NOMO-1 treated with dmso at 0.1 percent for 144 hours (cell line): ENCODE results near the gene MAPKAP1.

ENCODE experiments used
- DNase-seq: peaks from one replicate; lab custom pipeline; 2025; ENCODE audit not compliant: unreplicated experiment; lab: John Stamatoyannopoulos, UW

The MAPKAP1 gene

GRCh38 chr9:125540497-125540896 lies 166.5 kb downstream of the MAPKAP1 start:
- DNase-seq: no peak

- DNase-seq: no peak
These were observed 168.9 kb downstream of the MAPKAP1 start for GRCh38 chr9:125538092-125538473.

GRCh38 chr9:125537442-125538091 lies 169.4 kb downstream of the MAPKAP1 start:
- DNase-seq: no peak

- DNase-seq: no peak
These were observed 170.2 kb downstream of the MAPKAP1 start for GRCh38 chr9:125536776-125537175.

DNA sequence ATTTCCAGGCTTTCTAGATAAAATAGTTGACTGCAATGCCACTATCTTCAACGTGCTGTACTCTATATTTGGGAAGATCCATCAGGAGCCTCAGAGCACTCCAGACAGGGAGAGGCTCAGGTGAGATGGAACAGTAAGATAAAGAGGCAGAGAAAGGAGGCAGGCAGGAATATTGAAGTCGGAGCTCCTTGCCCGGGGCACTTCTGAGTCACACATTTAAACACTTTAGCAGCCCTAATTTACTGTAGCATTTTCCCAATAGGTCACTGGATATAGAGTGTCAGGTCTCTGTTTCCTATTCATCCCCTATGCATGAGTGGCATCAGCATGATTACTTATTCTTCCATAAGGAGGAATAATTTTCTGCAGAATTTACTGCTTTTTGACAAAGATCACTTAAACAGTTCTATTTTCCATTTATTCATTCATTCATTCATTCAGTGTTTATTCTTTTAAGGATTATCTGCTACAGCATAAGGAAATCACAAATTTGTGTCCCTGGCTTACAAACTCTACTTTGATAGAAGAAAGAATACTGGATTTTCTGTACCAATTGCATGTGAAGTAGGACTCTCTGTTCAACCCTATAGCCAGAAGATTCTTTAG lies 170.7 kb downstream of the MAPKAP1 start:
- no peak for DNase-seq

DNA sequence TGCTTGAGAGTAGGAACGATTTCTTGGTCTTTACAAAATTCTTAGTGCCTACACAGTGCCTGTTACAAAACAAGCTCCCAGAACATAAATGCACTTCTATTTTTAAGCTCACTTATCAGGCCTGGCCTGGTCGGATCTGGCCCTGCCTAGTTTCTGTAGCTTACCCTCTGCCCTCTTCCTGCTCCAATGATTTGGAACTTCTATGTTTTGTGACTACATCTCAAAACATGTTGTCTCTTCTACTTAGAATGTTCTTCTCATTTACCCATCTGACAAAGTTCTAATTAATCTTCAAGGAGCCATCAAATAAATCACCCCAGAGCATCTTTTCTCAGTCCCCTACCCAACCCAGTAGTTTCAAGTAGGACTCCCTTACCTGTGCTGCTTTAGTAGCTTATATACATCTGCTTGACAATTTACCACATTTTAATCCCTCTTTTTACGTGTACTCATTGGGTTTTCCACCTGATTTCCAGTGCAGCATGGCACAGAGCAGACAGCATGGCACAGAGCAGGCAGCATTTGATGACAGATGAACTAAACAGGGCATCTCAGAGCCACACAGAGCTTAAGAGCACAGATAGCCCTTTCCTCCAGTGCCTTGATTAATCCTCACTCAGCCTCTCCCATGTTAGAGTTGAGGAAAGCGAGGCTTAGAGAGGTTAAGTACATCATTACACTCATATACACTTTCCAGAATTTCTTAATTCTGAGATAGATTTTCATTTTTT lies 171.9 kb downstream of the MAPKAP1 start:
- no peak for DNase-seq

DNA sequence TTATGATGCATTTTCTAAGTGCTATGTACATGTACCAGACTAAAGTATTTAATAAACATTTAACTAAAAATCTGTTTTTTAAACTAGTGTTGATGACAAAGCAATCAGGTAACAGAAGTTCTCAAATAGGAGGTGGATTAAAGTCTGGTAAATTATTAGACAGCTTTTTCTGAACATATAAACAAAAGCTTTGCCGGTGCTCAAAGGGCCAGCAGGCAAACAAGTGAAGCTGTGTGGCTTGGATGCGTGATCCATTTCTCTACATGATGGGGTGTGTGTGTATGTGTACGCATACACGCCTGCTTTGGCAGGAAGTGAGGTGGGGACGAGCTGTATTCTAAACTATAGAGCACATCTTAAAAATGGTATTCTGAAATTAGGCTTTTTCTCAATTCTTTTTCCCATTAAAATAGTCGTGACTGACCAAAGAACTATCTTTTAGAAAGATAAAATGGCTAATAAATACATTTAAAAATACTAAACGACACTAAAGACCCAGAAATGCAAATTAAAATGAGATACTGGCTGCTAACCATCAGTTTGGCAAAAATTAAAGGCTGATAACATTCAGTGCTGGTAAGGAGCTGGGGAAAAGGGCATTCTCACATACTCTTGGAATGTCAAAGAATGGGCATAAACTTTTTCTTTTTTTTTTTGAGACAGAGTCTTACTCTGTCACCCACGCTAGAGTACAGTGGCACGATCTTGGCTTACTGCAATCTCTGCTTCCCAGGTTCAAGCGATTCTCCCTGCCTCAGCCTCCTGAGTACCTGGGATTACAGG lies 174.0 kb downstream of the MAPKAP1 start:
- no peak for DNase-seq

DNA sequence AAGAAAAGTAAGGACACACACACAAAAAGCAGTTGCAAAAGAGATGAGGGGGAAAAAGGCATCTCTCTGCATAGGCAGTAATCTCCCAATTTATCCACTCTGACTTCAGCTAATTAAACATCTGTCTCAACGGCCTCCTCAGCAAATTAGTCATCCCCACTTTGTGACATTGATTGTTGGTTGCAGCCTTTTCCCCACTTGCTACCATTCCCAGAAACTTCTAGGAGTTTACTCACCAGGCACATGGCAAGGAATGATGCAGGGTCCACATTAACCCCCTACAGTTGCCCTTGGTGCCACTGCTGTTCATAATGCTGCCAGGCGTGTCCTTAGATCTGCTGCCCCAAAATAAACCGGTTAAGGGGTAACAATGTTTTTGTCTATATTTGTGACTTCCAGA lies 174.6 kb downstream of the MAPKAP1 start:
- no peak for DNase-seq

- DNase-seq: peak; percentile 41
These were observed 177.2 kb downstream of the MAPKAP1 start for GRCh38 chr9:125529589-125530515.

DNA sequence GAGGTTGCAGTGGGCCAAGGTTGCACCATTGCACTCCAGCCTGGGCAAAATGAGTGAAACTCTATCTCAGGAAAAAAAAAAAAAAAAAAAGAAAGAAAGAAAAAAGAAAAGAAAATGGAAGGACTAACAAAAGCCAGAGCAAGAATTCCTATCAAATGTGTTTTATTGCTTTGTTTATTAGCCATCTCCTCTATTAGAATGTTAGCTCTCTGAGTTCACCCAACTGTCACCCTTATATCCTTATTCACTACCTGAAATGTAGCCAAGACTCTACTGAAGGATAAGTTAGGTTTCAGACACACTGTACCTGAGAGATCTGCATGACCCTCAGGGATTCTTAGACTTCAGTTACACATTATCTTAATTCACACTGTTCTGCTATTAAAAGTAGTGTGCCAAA lies 177.9 kb downstream of the MAPKAP1 start:
- no peak for DNase-seq

DNA sequence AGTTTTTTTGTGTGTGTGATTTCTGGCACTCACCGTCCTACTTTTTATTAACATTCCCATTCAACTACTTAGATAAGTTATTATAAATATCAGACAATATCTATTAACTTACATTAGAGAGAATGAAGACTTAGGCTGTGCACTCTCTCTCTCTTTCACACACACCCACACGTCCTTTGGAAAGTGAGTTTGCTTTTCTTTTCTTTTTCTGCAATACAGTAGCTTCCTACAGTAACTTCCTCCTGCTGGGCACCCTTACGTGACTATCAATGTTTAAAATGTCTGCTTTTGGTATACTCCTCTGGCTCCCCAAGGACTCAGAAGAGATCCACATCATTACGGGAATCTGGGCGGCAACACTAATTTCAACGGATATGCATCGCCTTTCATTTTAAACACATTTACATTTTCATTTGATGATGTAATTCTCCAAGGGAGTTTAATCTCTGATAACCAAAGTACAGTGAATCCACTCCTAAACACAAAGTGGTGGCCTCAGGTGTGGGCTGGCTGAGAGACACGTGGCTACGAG lies 179.5 kb downstream of the MAPKAP1 start:
- no peak for DNase-seq

- DNase-seq: no peak
These were observed 180.9 kb downstream of the MAPKAP1 start for GRCh38 chr9:125525921-125526631.

GRCh38 chr9:125524583-125525355 lies 182.2 kb downstream of the MAPKAP1 start:
- DNase-seq: no peak

DNA sequence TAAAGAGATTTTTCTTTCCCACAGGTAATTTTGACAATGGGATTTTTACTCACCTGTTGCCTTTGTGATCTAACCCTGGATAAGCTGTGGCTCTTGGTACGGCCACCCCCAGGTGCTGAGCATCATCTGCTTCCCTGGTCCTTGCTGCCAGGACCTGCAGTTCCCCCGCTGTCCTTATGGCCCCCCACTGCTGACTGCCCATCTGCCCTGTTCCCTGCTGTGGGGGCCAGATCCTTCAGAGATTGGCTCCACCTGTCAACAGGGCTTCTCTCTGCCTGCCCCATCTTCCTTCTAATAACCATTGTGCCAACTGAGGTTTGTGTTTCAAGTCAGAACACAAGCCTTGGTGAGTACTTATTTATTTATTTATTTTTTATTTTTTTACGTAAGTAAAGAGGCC lies 183.3 kb downstream of the MAPKAP1 start:
- DNase-seq: no peak

GRCh38 chr9:125522328-125522725 lies 184.7 kb downstream of the MAPKAP1 start:
- DNase-seq: no peak

DNA sequence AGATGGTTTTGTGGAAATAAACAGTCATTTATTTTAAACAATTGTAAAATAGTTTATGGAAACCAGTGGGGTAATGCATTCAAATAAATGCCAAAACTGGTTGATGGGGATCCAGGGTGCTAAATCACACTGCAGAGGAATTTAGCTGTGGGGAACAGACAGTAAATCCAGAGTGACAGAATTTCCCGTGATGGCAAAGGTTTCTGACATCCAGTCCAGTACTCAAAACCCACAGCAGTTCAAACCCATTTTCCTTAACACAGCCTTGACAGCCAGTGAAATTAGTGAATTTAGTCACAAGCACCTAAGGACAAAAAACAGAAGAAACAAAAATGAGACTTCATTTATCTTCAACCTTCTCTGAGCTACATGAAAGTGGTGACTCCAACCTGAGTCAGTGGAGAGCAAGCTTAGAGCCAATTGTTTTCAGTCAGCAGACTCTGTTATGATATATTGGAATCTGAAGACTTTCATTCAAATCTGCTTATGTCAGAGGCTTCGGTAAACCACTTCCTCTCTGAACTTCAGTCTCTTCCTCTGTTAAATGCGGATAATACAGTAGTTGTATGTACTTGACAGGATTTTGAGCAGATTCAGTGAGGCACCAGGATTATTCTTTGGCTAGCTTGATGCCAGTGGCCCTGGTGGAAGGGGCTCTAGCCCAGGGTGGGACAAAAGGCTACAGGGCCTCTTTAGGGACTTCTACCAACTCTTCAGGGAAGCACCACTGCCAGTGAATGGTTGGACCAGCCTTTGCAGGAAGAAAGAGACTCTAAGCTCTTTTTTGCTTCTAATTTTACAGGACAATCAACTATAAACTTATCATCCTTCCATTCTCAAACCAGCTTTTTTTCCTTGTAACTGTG lies 185.3 kb downstream of the MAPKAP1 start:
- DNase-seq: peak; percentile 16

DNA sequence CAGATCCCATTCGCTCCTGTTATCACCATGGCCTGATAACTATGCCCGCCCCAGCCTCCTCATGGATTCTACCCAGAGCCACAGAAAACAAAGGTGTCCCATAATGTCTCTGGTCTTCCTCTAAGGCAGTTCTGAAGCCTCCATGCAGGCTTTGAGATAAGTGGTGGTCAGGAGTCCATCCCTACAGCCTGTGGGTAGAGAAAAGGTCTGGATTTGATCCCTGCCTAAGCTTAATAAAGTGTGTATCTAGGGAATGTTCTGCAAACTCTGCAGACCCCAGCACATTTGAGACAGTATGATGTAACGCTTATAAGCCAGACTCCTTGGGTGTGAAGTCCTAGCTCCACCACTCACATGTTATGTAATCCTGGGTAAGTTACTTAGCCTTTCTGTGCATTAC lies 187.3 kb downstream of the MAPKAP1 start:
- DNase-seq: no peak

GRCh38 chr9:125517577-125517976 lies 189.4 kb downstream of the MAPKAP1 start:
- DNase-seq: no peak
